Stimulated activated CD8-positive, alpha-beta memory T cell treated with anti-CD3 and anti-CD28 coated beads, Interleukin-15, amount 100 ng/mL, for 4 hours (primary cell): Measurements from ENCODE around the gene EEF1A2.
"Not testable (repeated sequence)": the region's sequence is repeated elsewhere in the genome, so short reads cannot be mapped to it uniquely, and the experiment has no call there.

ENCODE experiments used
- DNase-seq, 2 donors: peaks; one replicate each; pipeline ENCODE4 v3.0.0-alpha.2; 2020; ENCODE audit warnings: low read depth in 2 of 2

EEF1A2 gene

DNA sequence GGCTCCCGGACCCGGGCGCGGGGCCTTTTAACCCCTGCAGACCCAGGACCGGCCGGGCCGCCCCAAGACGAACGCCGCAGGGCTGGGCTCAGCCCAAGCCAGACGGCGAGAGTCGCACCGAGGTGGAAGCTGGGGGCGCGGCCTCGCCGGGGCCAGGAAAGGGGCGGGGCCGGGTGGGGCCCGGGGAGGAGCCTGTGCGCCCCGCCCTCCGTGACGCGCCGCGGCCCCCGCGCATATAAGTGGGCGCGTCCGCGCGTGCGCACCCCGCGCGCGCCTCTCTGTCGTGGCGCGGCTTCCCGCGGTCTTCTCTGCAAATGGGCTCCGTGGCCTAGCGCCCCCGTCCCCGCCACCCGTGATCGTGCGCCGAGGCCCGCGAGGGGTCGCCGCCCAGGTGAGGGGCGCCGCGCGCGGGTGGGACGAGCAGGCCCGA, 21.6 kb upstream of the EEF1A2 start, which contains the start of gene PPDPF:
TSS of gene PPDPF (plus strand) at position 262 of the 430 bp plus-strand sequence. CDS start 544 bp downstream, outside the sequence.
- DNase-seq, result peak; percentile 59 to 78

DNA sequence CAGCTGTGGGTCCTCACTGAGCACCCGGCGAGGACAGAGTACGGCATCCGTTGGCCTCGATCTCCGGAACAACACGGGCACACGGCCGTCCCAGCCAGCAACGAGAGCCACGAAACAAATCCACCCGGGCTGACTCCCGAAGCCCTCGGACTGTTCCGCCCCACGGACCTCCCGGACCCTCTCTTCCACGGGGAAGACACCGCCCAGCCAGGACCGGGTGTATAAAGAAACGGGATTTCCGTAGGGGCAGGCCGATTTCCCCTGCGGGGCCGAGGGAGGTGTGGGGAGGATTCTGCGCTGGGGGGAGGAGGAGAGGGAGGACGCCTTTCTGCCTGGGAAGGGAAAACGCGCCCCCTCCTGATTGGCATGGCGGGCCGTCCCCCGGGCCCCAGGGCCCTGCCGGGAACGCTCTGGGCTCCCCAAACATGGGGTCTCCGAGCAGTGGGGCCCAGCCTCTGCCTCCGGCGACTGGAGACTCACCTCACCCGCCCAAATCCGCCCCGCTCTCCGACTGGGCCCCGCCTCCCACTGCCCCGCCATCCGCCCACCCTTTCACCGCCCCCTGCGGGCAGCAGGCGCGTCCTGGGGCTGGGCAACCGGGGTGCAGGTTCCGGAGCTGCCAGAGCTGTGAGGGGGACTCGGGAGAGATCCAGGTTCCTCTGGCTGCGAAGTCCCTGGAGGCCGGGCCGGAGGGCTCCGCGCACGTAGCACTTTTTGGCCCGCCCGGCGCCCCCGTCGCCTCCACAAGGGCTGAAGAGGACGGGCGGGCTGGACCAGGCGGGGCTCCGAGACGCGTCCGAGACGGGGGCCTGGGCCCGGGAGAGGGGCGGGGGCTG, 21.0 kb upstream of the EEF1A2 start:
- peak; percentile 35 to 50 for DNase-seq

DNA sequence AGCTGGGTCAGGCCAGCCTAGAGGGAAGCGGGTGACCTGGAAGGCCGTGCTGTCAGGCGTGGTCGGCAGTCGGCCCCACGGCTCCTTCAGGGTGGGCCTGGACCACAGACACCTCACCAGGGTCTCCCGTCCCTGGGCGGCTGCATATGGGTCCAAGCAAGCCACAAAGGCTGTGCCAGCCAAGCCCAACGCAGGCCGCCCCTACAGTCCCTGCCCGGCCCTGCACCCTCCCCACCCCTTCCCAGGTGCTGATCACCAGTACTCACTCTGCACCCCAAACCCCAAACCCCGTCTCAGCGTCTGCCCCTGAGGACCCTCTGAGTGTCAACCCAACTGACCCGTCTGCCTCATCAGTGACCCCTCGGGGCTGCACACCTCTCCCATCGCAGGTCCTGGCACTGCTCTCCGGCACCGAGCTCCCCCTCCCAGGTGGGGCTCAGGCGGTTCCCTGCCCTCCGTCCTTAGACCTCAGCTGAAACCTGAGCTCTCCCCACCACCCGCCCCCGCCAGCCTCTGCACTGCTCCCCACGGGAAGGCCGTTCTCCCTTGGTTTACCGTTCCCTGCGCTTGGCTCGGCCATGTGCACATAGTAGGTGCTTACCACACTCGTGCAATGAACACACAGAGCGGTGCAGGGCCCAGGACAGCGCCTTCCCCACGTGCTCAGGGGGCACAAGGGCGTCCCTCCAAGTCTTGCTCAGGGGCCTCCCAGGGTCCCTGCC, 20.2 kb upstream of the EEF1A2 start:
- DNase-seq, result no peak

DNA sequence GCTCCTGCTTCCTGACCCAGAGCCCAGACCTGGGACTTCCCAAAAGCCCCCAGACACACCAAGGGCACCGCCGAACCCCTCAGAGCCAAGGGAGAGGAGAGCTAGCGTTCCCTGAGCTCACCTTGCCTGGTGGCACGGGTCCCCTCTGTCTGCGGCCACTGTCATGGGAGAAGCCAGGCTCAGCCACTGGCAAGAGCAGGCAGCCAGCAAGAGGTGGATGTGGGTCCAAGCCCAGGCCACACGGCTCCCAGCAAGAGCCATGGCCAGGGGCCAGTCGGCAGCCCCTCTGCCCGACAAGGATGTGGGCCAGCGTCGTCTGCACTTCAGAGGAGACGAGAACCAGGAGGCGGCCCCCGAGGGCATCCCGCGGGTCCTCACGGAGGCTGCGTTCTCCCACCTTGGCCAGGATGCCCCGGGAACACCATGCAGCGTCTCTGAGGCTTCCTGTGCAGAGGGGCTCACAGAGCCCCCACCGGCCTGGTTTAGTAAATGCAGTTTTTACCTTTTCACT, 19.5 kb upstream of the EEF1A2 start:
- no peak for DNase-seq

DNA sequence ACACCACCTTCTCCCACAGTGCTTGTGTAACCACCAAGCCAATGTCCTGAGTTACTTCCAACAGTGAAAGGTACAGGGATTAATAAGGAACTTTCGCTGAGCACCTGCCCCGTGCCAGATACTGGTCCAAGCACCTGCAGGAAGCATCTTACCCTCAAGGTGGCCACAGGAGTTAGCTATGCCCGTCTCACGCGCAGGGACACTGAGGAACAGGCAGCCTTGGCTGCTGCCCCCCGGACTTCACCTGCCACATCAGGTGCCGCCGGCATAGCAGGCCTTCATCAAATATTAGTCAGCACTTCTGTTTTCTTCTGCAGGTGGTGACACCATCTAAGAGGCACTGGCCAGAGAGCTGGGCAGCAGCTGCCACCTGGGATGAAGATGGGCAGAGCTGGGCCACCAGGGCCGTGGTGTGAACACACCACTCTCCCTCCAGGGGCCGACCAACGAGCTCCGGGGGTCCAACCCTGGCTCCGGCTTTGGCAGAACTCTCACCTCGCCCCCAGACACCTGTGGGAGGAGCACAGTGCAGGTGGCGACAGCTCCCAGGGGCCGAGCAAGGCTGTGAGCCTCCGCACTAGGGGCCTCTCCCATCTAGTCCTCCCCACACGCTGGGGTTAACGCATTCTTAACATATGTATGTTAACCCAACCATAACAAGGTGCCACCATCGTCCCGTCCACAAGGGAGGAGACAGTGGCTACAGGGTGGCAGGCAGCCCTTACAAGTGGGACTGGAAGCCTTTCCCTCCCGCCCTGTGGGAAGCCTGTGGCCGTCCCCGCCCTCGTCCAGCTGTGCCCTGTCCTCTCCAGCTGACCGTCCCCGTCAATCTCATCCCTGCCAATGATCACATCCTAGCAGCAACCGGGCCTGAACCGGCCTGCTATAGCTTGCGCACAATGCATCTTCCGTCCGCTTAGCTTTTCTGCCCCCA, 18.8 kb upstream of the EEF1A2 start:
- DNase-seq, result no peak

DNA sequence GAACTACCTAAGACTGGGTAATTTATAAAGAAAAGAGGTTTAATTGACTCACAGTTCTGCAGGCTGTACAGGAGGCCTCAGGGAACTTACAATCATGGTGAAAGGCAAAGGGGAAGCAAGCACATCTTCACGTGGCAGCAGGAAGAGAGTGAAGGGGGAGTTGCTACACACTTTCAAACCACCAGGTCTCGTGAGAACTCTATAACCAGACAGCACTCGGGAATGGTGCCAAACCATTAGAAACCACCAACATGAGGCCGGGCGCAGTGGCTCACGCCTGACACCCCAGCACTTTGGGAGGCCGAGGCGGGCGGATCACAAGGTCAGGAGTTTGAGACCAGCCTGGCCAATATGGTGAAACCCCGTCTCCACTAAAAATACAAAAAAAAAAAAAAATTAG, 15.6 kb upstream of the EEF1A2 start:
- DNase-seq, result not testable (repeated sequence)

DNA sequence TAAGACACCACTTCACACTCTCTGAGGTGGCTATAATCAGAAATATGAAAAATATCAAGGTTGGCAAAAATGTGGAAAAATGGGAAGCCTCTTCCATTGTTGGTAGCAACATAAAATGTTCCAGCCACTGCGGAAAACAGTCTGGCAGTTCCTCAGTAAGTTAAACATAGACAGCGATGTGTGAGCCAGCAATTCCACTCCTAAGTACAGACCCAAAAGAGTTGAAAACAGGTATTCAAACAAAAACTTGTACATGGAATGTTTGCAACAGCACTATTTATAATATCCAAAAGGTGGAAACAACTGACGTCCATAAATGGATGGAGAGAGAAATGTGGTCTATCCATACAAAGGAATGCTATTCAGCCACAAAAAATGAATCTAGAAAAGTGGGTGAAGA, 14.3 kb upstream of the EEF1A2 start:
- no peak for DNase-seq

DNA sequence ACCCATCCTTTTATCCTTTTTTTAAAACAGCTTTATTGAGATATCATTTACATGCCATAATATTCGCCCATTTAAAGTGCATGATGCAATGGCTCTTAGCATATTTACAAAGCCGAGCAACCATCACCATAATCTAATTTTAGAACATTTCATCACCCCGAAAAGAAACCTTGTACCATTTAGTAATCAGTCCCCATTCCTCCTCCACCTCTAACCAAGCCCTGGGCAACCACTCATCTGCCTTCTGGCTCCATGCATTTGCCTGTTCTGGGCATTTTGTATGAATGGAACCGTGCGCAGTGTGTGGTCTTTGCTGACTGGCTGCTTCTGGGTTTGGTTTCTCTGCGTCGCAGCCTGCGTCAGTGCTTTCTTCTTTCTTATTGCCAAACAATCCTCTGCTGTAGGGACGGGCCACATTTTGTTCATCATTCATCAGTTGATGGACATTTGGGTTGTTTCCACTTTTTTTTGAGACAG, 10.2 kb upstream of the EEF1A2 start:
- DNase-seq, result no peak

DNA sequence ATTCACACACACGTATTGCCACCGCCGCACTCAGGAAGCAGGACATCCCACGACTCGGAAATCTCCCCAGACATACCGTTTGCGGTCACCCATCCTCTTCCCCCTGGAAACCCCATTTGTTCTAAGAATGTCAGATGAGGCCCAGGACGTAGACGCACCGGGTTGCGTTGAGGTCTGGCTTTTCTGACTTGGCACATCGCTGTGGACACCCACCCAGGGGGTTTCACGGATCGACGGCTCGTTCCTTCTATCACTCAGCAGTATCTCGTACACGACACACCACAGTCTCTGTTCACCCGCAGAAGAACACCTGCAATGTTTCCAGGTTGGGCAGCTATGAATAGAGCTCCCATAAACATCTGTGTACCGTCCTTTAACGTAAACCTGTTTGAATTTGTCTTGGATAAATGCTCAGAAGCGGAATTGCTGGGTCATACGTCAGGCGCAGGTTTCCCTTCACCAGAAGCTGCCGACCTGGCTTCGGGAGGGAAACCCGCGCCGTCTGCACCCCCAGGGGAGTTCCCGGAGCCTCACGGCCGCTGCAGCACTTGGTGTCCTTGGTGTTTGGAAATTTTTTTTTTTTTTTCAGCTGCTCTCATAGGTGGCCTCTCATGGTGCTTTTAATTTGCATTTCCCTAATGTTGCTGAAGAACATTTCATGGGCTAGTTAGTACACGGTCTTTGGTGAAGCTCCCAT, 9.3 kb upstream of the EEF1A2 start:
- DNase-seq, result no peak

DNA sequence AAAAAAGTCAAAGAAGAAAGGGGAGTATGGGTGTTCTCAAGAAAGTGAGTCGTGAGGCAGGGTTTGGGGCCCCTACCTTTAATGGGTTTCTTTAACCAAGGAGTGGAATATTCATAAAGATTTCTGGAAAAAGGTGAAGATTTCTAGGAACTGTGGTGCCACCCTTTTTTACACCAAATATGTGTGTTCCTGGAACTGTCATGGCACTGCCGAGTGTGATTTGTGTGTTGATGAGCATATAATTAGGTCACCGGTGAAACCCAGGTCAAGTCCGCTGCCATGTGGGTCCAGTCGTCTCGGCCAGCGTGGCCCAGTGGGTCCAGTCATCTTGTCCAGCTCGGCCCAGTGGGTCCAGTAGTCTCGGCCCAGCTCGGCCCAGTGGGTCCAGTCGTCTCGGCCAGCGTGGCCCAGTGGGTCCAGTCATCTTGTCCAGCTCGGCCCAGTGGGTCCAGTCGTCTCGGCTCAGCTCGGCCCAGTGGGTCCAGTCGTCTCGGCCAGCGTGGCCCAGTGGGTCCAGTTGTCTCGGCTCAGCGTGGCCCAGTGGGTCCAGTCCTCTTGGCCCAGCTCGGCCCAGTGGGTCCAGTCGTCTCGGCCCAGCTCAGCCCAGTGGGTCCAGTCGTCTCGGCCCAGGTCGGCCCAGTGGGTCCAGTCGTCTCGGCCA, 8.3 kb upstream of the EEF1A2 start:
- DNase-seq, result no peak

DNA sequence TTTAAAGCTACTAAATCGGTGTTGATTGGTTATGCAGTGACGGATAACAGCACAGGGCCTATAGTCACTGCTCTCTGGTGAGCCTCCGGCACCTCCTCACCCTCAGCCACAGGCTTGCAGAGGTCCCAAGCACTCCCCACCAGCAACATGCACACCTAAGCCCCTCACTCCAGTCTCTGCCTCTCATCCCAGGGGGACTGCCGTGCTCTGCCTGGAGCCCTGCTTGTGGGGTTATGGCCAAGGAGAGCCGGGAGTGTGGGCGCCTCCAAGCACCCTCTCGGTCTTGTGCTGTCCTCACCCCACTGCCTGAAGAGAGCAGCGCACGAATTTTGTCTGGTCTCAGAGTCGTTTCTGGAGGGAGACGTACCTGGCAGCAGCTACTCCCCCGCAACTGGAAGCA, 6.8 kb upstream of the EEF1A2 start:
- no peak for DNase-seq

DNA sequence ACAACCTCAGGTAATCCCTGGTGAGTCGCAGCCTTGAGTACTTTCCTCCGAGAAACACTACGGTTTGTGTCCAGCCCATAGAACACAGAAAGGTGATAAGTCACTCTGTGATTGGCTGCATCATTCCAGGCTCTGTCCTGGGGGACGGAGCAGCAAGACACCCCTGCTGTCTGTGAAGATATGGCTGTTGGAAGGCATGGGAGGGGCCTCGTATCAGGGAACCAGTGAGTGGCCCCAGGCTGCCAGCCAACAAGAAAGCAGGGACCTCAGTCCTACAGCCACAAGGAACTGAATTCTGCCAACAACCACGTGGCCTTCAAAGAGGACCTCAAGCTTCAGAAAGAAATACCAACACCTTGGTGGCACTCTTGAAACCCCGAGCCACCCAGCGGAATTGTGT, 6.4 kb upstream of the EEF1A2 start:
- DNase-seq, result no peak

DNA sequence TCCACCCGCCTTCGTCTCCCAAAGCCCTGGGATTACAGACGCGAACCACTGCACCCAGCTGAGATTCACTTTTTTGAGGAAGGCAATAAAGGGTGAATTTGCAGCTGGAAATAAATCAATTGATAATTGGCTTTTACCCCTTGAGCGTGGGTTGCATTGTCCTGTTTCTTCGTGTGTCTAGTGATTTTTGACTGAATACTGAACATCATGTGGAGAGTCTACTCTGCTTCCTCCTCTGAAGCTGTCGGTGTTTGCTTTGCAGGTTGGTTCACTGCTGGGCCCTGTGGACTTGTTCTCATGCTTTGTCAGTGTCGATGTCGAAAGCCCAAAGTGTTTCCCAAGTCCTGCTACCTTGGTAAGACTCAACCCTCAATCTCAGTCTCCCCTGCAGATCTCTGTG, 5.8 kb upstream of the EEF1A2 start:
- no peak for DNase-seq

DNA sequence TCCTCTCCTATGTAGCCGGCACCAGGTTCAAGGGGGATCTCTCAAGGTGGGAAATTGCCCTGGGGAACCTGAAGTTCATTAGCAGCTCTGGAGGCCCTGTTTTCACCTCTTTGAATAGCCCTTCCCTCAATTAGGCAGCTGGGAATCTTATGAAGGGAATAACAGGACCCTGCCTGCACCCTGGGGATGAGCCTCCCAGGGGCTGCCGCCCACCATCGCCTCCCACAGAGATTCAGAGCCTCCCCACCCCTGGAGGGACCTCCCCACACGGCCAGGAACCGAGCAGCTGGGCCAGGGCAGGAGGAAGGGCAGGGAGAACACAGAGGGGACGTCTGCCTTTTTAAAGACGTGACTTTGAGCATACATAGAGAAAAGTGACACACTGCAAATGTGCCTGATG, 4.6 kb upstream of the EEF1A2 start:
- DNase-seq, result no peak

DNA sequence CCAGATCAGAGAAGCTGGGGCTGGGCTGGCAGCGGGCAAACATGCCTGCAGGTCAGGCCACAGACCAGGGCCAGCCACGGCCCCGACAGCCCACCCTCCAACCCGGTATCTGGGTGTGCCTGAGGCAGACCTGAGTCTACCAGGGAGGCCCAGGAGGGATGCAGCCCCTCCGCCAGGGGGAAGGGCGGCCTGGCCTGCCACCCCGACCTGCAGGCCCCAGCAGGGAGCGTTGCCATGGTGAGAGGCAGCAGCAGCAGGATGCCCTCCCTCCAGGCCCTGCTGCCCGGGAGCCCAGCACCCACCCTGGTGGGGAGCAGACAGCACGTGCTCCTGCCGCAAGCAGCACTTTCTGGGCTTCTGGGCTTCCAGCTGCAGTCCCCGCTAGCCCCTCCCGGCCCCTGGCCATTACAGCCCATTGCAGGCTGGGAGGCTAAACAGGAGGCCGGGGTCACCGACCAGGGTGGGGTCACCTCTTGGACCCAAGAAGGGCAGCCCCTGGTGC, 3.8 kb upstream of the EEF1A2 start:
- DNase-seq, result no peak

DNA sequence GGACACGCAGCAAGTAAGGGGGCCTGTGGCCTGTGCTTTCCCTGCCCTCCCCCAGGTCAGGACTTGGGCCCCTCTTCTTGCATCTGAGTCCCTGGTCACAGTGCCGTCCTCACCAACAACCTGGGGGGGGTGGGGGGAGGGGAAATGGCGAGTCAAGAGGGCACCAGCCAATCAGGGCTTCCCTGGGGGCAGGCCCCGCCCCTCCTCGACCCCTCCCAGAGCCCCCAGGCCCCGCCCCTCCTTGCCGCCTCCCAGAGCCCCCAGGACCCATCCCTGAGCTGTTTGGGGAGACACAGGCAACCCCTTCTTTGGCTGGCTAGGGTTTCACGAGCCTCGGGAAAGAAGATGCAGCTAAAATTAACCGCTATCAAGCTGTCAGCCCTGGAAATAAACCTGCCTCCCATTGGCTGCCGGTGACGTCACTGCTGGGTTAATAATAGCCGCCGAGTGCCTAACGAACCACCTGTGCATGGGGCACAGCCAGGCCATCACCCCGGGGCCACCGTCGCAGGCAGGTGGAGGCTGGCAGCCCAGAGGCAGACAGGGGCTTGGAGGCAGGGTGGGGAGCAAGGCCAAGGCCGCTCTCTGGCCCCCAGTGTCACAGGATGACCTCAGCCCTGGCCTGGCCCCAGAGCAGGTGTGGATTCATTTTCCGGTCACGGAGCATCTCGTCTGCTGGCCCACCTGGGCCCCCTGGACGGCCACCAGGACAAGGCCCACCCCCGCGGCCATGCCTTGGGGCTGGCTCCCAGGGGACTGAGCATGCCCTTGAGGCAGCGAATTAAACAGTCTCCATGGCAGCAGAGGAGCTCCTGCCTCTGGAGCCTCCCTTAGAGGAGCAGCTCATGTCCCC, 3.2 kb upstream of the EEF1A2 start:
- DNase-seq, result no peak

DNA sequence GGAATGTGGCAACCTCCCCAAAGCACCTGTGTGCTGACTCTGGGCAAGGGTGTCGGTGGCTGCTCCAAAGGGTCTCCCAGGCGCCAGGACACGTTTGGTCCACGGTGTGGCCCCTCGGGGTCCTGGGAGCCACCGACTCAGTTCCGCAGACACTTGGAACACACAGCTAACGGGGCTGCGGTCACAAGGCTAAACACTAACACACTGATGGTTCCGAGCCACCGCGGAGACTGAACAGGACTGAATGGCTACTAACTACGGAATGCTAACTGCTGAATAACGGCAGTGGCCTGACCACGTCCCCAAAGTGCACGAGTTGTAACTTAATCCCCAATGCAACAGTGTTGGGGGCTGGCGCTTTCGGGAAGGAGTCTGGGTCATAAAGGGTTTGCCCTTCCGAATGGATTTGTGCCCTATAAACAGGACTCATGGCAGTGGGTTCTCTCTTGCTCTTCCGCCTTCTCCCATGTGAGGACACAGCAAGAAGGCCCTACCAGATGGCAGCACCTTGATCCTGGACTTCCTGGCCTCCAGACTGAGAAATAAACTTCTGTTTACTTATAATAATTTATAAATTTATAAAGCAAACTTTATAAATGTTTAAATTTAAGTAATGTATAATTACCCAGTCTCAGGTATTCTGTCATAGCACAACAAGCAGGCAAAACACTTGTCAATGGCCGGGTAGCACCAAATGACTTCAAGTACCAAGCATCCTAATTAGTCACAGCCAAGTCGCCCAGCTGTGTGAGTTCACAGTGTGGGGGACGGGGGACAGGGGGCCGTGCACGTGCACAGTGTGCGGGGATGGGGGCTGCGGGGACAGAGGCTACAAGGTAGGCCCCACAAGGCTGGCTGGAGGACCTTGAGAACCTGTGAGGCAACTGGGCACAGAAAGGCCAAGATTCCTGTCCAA, 2.3 kb upstream of the EEF1A2 start:
- DNase-seq, result no peak
